OCI-LY7 (cell line): ENCODE data around the gene ZNRF3. TPM values are rescaled to one million over a fixed set of nuclear protein-coding genes. Genes with fewer than 3 reads are reported as not detected.

ENCODE experiments used
- BruUV-seq: library from RNA; stranded (reverse); fragments of 400-500 nt; replicated peaks from 2 replicates; lab custom pipeline; 2021; lab: Mats Ljungman, UMichigan
- CTCF ChIA-PET: fragments of 300-600 bp; sonication (Branson Sonifier 250); formaldehyde crosslinking; loops from one replicate; lab custom pipeline; 2022; ENCODE audit warnings: antibody characterized with exemption; ENCODE audit not compliant: unreplicated experiment; lab: Charles Lee
- POLR2A ChIA-PET: fragments of 300-600 bp; sonication (Branson Sonifier 250); formaldehyde crosslinking; loops from one replicate; lab custom pipeline; 2022; ENCODE audit warnings: antibody characterized with exemption; lab: Charles Lee
- DNase-seq: peaks from one replicate; pipeline ENCODE4 v3.0.0-alpha.2; 2015; ENCODE audit warnings: low spot score
- H2AFZ ChIP-seq: fragments of 200-600 bp; sonication (generic), shearing (Covaris generic); 2 replicates; pipeline ENCODE4 v1.6.1; 2014; ENCODE audit warnings: mild to moderate bottlenecking, antibody characterized with exemption, low read length, moderate library complexity
- H3K27ac ChIP-seq: fragments of 200-600 bp; sonication (generic); 2 replicates; pipeline ENCODE4 v1.5.1; 2014; ENCODE audit warnings: mixed run types, low read depth, mild to moderate bottlenecking, moderate library complexity, low read length, inconsistent platforms; ENCODE audit not compliant: poor library complexity, severe bottlenecking
- H3K36me3 ChIP-seq: fragments of 200-600 bp; sonication (generic); 2 replicates; pipeline ENCODE4 v1.6.1; 2014; ENCODE audit warnings: mild to moderate bottlenecking, antibody characterized with exemption, low read length, moderate library complexity, mixed read lengths; ENCODE audit not compliant: insufficient read depth
- H3K4me1 ChIP-seq: fragments of 200-600 bp; sonication (generic); 2 replicates; pipeline ENCODE4 v1.5.1; 2014; ENCODE audit warnings: mild to moderate bottlenecking, low read length; ENCODE audit not compliant: insufficient read depth, poor library complexity, severe bottlenecking
- H3K4me2 ChIP-seq: fragments of 200-600 bp; sonication (generic); 2 replicates; pipeline ENCODE4 v1.6.1; 2014; ENCODE audit warnings: mild to moderate bottlenecking, low read length
- H3K4me3 ChIP-seq: fragments of 200-600 bp; sonication (generic); 2 replicates; pipeline ENCODE4 v1.5.1; 2014; ENCODE audit warnings: mild to moderate bottlenecking, low read depth, low read length; ENCODE audit not compliant: poor library complexity, severe bottlenecking
- H3K79me2 ChIP-seq: fragments of 200-600 bp; sonication (generic); 2 replicates; pipeline ENCODE4 v1.6.1; 2016; ENCODE audit warnings: low read depth, mild to moderate bottlenecking, low read length, moderate library complexity, mixed read lengths; ENCODE audit not compliant: insufficient read depth
- H3K9me2 ChIP-seq: fragments of 200-600 bp; sonication (generic); 2 replicates; pipeline ENCODE4 v1.6.1; 2016; ENCODE audit warnings: mild to moderate bottlenecking, low read length, mixed read lengths; ENCODE audit not compliant: insufficient read depth
- H3K9me3 ChIP-seq: fragments of 200-600 bp; sonication (generic); 2 replicates; pipeline ENCODE4 v1.6.1; 2014; ENCODE audit warnings: mild to moderate bottlenecking, mixed run types, low read length, mixed read lengths
- H4K20me1 ChIP-seq: fragments of 200-600 bp; sonication (generic); 2 replicates; pipeline ENCODE4 v1.6.1; 2014; ENCODE audit warnings: mild to moderate bottlenecking, antibody characterized with exemption, low read length, moderate library complexity, mixed read lengths; ENCODE audit not compliant: insufficient read depth
- EZH2phosphoT487 ChIP-seq: fragments of 200-600 bp; sonication (generic); IDR thresholded peaks from 2 replicates; pipeline ENCODE4 v1.6.1; 2018; ENCODE audit warnings: low read depth, borderline replicate concordance, mild to moderate bottlenecking, mixed run types, antibody characterized with exemption, low read length, moderate library complexity, mixed read lengths
- intact Hi-C: fragments of 100-400 bp; cut with micrococcal nuclease; formaldehyde crosslinking; loops from one replicate; pipeline ENCODE4 v1.10.0; 2022; ENCODE audit not compliant: unreplicated experiment
- total RNA-seq, 2 experiments: library from RNA; depleted of rRNA in 1 of 2; stranded (reverse); fragments of >200 nt in 1 of 2; shearing (Covaris generic) in 1 of 2; gene quantifications; 2 replicates each; pipeline ENCODE4 v1.2.3, GENCODE V29; 2014 to 2022
- TF ChIP-seq, protein P1 (sequence below): fragments of 200-600 bp; sonication (generic); conservative IDR thresholded peaks from 2 replicates; pipeline ENCODE4 v1.5.1; 2014; ENCODE audit warnings: mild to moderate bottlenecking, antibody characterized with exemption, low read length, moderate library complexity, mixed read lengths

ZNRF3 gene
- total RNA-seq, 2 experiments from 2014 or later, result 3.6 to 3.9 TPM

DNA sequence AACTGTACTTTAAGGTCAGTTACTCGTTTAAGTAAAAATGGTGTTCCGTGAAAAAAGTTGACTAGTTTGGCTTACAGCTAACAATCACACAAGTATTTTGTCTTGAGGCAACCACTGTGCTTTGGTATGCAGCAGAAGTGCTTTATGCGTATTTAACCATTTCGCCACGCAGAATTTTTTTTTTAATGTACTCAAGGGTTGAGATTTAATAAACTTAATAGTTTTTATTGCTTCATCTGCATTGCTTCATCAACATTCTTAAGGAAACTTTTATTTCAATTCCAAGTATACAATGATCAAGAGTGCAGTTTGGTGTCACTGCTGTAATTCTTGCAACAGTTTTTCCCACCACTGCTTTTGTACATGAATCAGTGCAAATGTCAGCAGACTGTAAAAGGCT lies 66.4 kb downstream of the ZNRF3 start:
- H3K27ac ChIP-seq, result no peak overlapping the region
- no peaks in the 10 kb centered on the region for H3K36me3 ChIP-seq
- no peak overlapping the region for H2AFZ ChIP-seq
- no peaks in the 10 kb centered on the region for H4K20me1 ChIP-seq
- no peaks in the 10 kb centered on the region for H3K79me2 ChIP-seq
- H3K9me3 ChIP-seq, result 0 out of 2 replicates have a peak, but pooled peaks cover 7% of the 10 kb centered on the region
- H3K4me3 ChIP-seq, result no peak overlapping the region
- POLR2A ChIA-PET, result interaction anchor here (0.7 kb wide), 1 partner anchor 226 kb away, joined by 3 read pairs; no protein-coding TSS in a partner anchor
- no peak for TF ChIP-seq EZH2phosphoT487
- TF ChIP-seq, protein P1, sequence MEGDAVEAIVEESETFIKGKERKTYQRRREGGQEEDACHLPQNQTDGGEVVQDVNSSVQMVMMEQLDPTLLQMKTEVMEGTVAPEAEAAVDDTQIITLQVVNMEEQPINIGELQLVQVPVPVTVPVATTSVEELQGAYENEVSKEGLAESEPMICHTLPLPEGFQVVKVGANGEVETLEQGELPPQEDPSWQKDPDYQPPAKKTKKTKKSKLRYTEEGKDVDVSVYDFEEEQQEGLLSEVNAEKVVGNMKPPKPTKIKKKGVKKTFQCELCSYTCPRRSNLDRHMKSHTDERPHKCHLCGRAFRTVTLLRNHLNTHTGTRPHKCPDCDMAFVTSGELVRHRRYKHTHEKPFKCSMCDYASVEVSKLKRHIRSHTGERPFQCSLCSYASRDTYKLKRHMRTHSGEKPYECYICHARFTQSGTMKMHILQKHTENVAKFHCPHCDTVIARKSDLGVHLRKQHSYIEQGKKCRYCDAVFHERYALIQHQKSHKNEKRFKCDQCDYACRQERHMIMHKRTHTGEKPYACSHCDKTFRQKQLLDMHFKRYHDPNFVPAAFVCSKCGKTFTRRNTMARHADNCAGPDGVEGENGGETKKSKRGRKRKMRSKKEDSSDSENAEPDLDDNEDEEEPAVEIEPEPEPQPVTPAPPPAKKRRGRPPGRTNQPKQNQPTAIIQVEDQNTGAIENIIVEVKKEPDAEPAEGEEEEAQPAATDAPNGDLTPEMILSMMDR, result no peak
- DNase-seq, result no peak
- no peaks in the 10 kb centered on the region for H3K4me1 ChIP-seq
- intact Hi-C loops, result no loop called here
- no peak overlapping the region for H3K4me2 ChIP-seq
- H3K9me2 ChIP-seq, result no peaks in the 10 kb centered on the region
- BruUV-seq, result no TSS peak
- CTCF ChIA-PET, result no interaction called here

DNA sequence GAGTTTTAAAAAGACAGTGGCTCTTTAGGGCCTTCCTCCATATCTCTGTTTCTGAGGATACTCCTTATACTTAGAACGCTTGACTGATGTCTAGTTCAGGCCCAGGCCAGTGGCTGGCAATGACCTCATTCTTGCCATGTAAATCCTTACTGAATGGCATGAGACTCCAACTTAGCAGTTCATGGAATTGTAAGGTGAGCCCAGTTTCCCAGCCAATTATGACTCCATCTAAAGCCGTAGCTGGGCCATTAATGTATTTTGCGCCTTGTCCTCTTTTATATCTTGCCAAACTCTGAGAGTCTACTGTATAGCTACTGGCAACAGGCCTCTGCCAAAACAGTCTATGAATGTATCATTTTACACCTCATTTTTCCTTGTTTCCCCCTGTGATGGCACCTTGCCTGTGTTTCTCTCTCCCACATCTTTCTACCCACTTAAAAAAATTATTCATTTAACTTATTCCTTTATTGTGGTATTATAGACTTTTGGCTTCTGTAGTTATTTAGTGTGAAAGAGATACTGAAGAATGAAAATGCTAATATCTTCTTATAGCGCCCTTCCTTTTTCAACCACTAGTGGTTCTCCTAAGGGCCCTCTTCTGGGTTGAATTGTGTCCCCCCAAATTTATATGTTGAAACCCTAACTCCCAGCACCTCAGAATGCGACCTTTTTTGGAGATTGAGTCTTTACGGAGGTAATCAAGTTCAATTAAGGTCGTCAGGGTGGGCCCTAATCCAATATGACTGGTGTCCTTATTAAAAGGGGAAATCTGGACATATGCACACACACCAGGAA lies 67.4 kb downstream of the ZNRF3 start:
- CTCF ChIA-PET, result no interaction called here
- Histone ChIP-seq H3K9me3 (0 out of 2 replicates have a peak, but pooled peaks cover 7% of the 10 kb centered on the region), H3K4me3 (no peak overlapping the region), H3K4me1 (peaks cover 6% of the 10 kb centered on the region), H3K4me2 (no peak overlapping the region), H3K9me2 (no peaks in the 10 kb centered on the region), H3K27ac (no peak overlapping the region), H4K20me1 (no peaks in the 10 kb centered on the region), H3K79me2 (no peaks in the 10 kb centered on the region), H3K36me3 (no peaks in the 10 kb centered on the region), H2AFZ (no peak overlapping the region)
- no peak for TF ChIP-seq EZH2phosphoT487
- TF ChIP-seq, protein P1, result peak; percentile 38
- POLR2A ChIA-PET, result no interaction called here
- DNase-seq, result no peak
- no TSS peak for BruUV-seq
- intact Hi-C loops, result no loop called here

DNA sequence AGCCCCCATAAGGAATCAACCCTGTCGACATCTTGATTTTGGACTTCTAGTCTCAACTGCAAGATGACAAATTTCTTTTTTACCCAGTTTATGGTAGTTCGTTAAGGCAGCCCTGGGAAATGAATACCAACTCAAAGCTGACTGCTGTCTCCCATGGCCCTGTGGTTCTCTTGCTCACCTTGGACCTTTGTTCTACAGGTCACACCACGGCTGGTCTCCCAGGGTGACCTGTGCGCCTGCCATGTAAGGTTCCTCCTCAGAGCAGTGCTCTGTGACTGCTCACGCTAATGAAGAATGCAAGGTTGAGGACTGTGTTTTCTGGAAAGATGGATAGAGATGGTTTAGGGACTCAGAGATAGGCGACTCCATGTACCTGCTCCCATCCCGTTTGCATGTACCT lies 68.2 kb downstream of the ZNRF3 start:
- H3K9me3 ChIP-seq, result 0 out of 2 replicates have a peak, but pooled peaks cover 7% of the 10 kb centered on the region
- H3K79me2 ChIP-seq, result no peaks in the 10 kb centered on the region
- no TSS peak for BruUV-seq
- no peak for DNase-seq
- no peaks in the 10 kb centered on the region for H4K20me1 ChIP-seq
- CTCF ChIA-PET, result no interaction called here
- no peak overlapping the region for H2AFZ ChIP-seq
- no peak overlapping the region for H3K4me3 ChIP-seq
- peaks cover 14% of the 10 kb centered on the region for H3K4me1 ChIP-seq
- POLR2A ChIA-PET, result no interaction called here
- TF ChIP-seq, protein P1, result no peak
- TF ChIP-seq EZH2phosphoT487, result no peak
- no peaks in the 10 kb centered on the region for H3K9me2 ChIP-seq
- intact Hi-C loops, result no loop called here
- no peaks in the 10 kb centered on the region for H3K36me3 ChIP-seq
- H3K27ac ChIP-seq, result no peak overlapping the region
- no peak overlapping the region for H3K4me2 ChIP-seq
